Measurements from ENCODE around the gene PLEK.
"Not testable (repeated sequence)": the region's sequence is repeated elsewhere in the genome, so short reads cannot be mapped to it uniquely, and the experiment has no call there.

The PLEK gene

GRCh38 chr2:68356599-68357239 is 8.4 kb upstream of the PLEK start:
- DNase-seq: no peak

GRCh38 chr2:68357605-68358337 is 7.3 kb upstream of the PLEK start:
- peak; percentile 4 to 36 for DNase-seq

GRCh38 chr2:68359889-68360288 is 5.2 kb upstream of the PLEK start:
- DNase-seq: no peak

GRCh38 chr2:68362069-68362468 is 3.0 kb upstream of the PLEK start:
- DNase-seq: peak; percentile 38 to 39

GRCh38 chr2:68362749-68363148 is 2.3 kb upstream of the PLEK start:
- DNase-seq: no peak

- DNase-seq: no peak
Observed at GRCh38 chr2:68363721-68364120, 1.4 kb upstream of the PLEK start.

GRCh38 chr2:68366083-68366560 is 1.0 kb downstream of the PLEK start:
- DNase-seq: no peak

- DNase-seq: no peak
Observed at GRCh38 chr2:68367953-68368653, 3.0 kb downstream of the PLEK start.

- no peak for DNase-seq
Observed at GRCh38 chr2:68368654-68369336, 3.7 kb downstream of the PLEK start.

GRCh38 chr2:68369337-68369734 is 4.3 kb downstream of the PLEK start:
- DNase-seq: no peak

GRCh38 chr2:68371138-68371537 is 6.1 kb downstream of the PLEK start:
- DNase-seq: no peak

GRCh38 chr2:68371581-68371980 is 6.5 kb downstream of the PLEK start:
- no peak for DNase-seq

GRCh38 chr2:68372485-68372884 is 7.4 kb downstream of the PLEK start:
- no peak for DNase-seq

- DNase-seq: no peak
Observed at GRCh38 chr2:68374184-68374583, 9.1 kb downstream of the PLEK start.

- no peak for DNase-seq
Observed at GRCh38 chr2:68375582-68375981, 10.5 kb downstream of the PLEK start.

- DNase-seq: no peak
Observed at GRCh38 chr2:68377137-68377780, 12.2 kb downstream of the PLEK start.

- DNase-seq: not testable (repeated sequence)
Observed at GRCh38 chr2:68378779-68379178, 13.7 kb downstream of the PLEK start.

GRCh38 chr2:68379184-68379708 is 14.2 kb downstream of the PLEK start:
- no peak for DNase-seq

- no peak for DNase-seq
Observed at GRCh38 chr2:68383778-68384177, 18.7 kb downstream of the PLEK start.

GRCh38 chr2:68384485-68385107 is 19.5 kb downstream of the PLEK start:
- DNase-seq: no peak

- DNase-seq: no peak
Observed at GRCh38 chr2:68385220-68385906, 20.3 kb downstream of the PLEK start.

All from NCI-H1930 (cell line).